Lower leg skin (tissue), 3 donors: ENCODE data around the gene AGRN.

Experiments
- POLR2A ChIP-seq, 2 donors: fragments of 450-650 bp; IDR thresholded peaks; one replicate each; pipeline ENCODE4 v1.6.1; 2016 to 2017; ENCODE audit warnings: antibody characterized with exemption in 2 of 2, mild to moderate bottlenecking in 1 of 2, moderate library complexity in 1 of 2
- TF ChIP-seq, protein P1 (sequence below), 3 donors: fragments of 450-650 bp; IDR thresholded peaks; one replicate each; pipeline ENCODE4 v1.5.1; 2016; ENCODE audit warnings: antibody characterized with exemption in 3 of 3, mild to moderate bottlenecking in 3 of 3, moderate library complexity in 2 of 3

- TF ChIP-seq, protein P1, sequence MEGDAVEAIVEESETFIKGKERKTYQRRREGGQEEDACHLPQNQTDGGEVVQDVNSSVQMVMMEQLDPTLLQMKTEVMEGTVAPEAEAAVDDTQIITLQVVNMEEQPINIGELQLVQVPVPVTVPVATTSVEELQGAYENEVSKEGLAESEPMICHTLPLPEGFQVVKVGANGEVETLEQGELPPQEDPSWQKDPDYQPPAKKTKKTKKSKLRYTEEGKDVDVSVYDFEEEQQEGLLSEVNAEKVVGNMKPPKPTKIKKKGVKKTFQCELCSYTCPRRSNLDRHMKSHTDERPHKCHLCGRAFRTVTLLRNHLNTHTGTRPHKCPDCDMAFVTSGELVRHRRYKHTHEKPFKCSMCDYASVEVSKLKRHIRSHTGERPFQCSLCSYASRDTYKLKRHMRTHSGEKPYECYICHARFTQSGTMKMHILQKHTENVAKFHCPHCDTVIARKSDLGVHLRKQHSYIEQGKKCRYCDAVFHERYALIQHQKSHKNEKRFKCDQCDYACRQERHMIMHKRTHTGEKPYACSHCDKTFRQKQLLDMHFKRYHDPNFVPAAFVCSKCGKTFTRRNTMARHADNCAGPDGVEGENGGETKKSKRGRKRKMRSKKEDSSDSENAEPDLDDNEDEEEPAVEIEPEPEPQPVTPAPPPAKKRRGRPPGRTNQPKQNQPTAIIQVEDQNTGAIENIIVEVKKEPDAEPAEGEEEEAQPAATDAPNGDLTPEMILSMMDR (IDR thresholded peaks at IDR 0.05): no peak
- no peak for TF ChIP-seq POLR2A (IDR thresholded peaks at IDR 0.05)
Measured at GRCh38 chr1:1021920-1022259, 2.0 kb downstream of the AGRN start.
